ENCODE data around the gene TTLL12.

Gene TTLL12

GRCh38 chr22:43213962-43214361, 27.0 kb upstream of the TTLL12 start:
- no peak for DNase-seq (ENCODE audit: low read depth)

GRCh38 chr22:43213051-43213450, 26.1 kb upstream of the TTLL12 start:
- DNase-seq (ENCODE audit: low read depth): no peak

- no peak for DNase-seq (ENCODE audit: low read depth)
Measured at GRCh38 chr22:43212434-43212952, 25.6 kb upstream of the TTLL12 start.

GRCh38 chr22:43211941-43212433, 25.1 kb upstream of the TTLL12 start:
- DNase-seq (ENCODE audit: low read depth): no peak

- DNase-seq (ENCODE audit: low read depth): no peak
Measured at GRCh38 chr22:43210631-43211515, 23.9 kb upstream of the TTLL12 start.

GRCh38 chr22:43209971-43210370, 23.0 kb upstream of the TTLL12 start:
- DNase-seq (ENCODE audit: low read depth): no peak

GRCh38 chr22:43209523-43209890, 22.6 kb upstream of the TTLL12 start:
- no peak for DNase-seq (ENCODE audit: low read depth)

- no peak for DNase-seq (ENCODE audit: low read depth)
Measured at GRCh38 chr22:43208703-43209522, 22.0 kb upstream of the TTLL12 start.

GRCh38 chr22:43207849-43208702, 21.1 kb upstream of the TTLL12 start:
- no peak for DNase-seq (ENCODE audit: low read depth)

- no peak for DNase-seq (ENCODE audit: low read depth)
Measured at GRCh38 chr22:43207386-43207785, 20.5 kb upstream of the TTLL12 start.

GRCh38 chr22:43206509-43207161, 19.7 kb upstream of the TTLL12 start:
- DNase-seq (ENCODE audit: low read depth): no peak

- no peak for DNase-seq (ENCODE audit: low read depth)
Measured at GRCh38 chr22:43205748-43206508, 19.0 kb upstream of the TTLL12 start.

GRCh38 chr22:43205261-43205691, 18.3 kb upstream of the TTLL12 start:
- DNase-seq (ENCODE audit: low read depth): no peak

- peak; percentile 63 for DNase-seq (ENCODE audit: low read depth)
Measured at GRCh38 chr22:43203471-43203981, 16.6 kb upstream of the TTLL12 start.

GRCh38 chr22:43202756-43203410, 15.9 kb upstream of the TTLL12 start:
- DNase-seq (ENCODE audit: low read depth): no peak

GRCh38 chr22:43202326-43202725, 15.4 kb upstream of the TTLL12 start:
- no peak for DNase-seq (ENCODE audit: low read depth)

GRCh38 chr22:43201486-43202219, 14.7 kb upstream of the TTLL12 start:
- no peak for DNase-seq (ENCODE audit: low read depth)

- DNase-seq (ENCODE audit: low read depth): no peak
Measured at GRCh38 chr22:43200555-43200954, 13.6 kb upstream of the TTLL12 start.

- DNase-seq (ENCODE audit: low read depth): no peak
Measured at GRCh38 chr22:43200031-43200430, 13.1 kb upstream of the TTLL12 start.
